Stimulated activated CD4-positive, alpha-beta T cell treated with anti-CD3 and anti-CD28 coated beads, Interleukin-1b, Interleukin-23, amount 100 ng/mL, for 4 hours (primary cell): ENCODE data around the gene ALKBH7.
"Not testable (repeated sequence)": the region's sequence is repeated elsewhere in the genome, so short reads cannot be mapped to it uniquely, and the experiment has no call there.

Experiments
- DNase-seq, 2 donors: peaks; one replicate each; pipeline ENCODE4 v3.0.0-alpha.2; 2020; ENCODE audit warnings: low read depth in 2 of 2

Gene ALKBH7

GRCh38 chr19:6372594-6373095 is at the start of gene ALKBH7:
TSS of gene ALKBH7 (plus strand) at chr19:6372794. CDS start at chr19:6372821, 27 bp downstream.
- DNase-seq: peak; percentile 81 to 92

- no peak for DNase-seq
Observed at GRCh38 chr19:6324757-6325156, 47.8 kb upstream of the ALKBH7 start.

- no peak for DNase-seq
Observed at GRCh38 chr19:6325614-6326013, 47.0 kb upstream of the ALKBH7 start.

- no peak for DNase-seq
Observed at GRCh38 chr19:6326815-6327214, 45.8 kb upstream of the ALKBH7 start.

- DNase-seq: no peak
Observed at GRCh38 chr19:6333439-6333838, 39.2 kb upstream of the ALKBH7 start, which contains the start of gene ACER1. TSS of gene ACER1 (minus strand) at chr19:6333612. CDS start at chr19:6333551, 61 bp downstream.

- DNase-seq: no peak
Observed at GRCh38 chr19:6334490-6335285, 37.9 kb upstream of the ALKBH7 start.

GRCh38 chr19:6340493-6341201 is 31.9 kb upstream of the ALKBH7 start:
- DNase-seq: no peak

GRCh38 chr19:6343462-6343861 is 29.1 kb upstream of the ALKBH7 start:
- DNase-seq: no peak

GRCh38 chr19:6349271-6349670 is 23.3 kb upstream of the ALKBH7 start:
- DNase-seq: not testable (repeated sequence)

- no peak for DNase-seq
Observed at GRCh38 chr19:6350688-6351087, 21.9 kb upstream of the ALKBH7 start.

GRCh38 chr19:6352381-6353165 is 20.0 kb upstream of the ALKBH7 start:
- DNase-seq: no peak

- DNase-seq: no peak
Observed at GRCh38 chr19:6354098-6354674, 18.4 kb upstream of the ALKBH7 start.

GRCh38 chr19:6355321-6356040 is 17.1 kb upstream of the ALKBH7 start:
- DNase-seq: not testable (repeated sequence)

GRCh38 chr19:6357174-6357573 is 15.4 kb upstream of the ALKBH7 start:
- DNase-seq: no peak

- DNase-seq: no peak
Observed at GRCh38 chr19:6358003-6358402, 14.6 kb upstream of the ALKBH7 start.

- no peak for DNase-seq
Observed at GRCh38 chr19:6359568-6360341, 12.8 kb upstream of the ALKBH7 start.

- DNase-seq: not testable (repeated sequence)
Observed at GRCh38 chr19:6360445-6360844, 12.1 kb upstream of the ALKBH7 start.

- DNase-seq: not testable (repeated sequence)
Observed at GRCh38 chr19:6360857-6361216, 11.8 kb upstream of the ALKBH7 start.

- no peak for DNase-seq
Observed at GRCh38 chr19:6362027-6362350, 10.6 kb upstream of the ALKBH7 start.

- no peak for DNase-seq
Observed at GRCh38 chr19:6362351-6362801, 10.2 kb upstream of the ALKBH7 start.
